Neural crest cell (in vitro differentiated cells): Measurements from ENCODE around the gene SGPP1. TPM values are rescaled to one million over a fixed set of nuclear protein-coding genes. Genes with fewer than 3 reads are reported as not detected.
A peak's percentile ranks its signal among the peaks of the same experiment; 100 is the strongest.

Experiments
- DNase-seq: peaks from one replicate; pipeline ENCODE4 v3.0.0; 2021; ENCODE audit warnings: low read depth, mixed read lengths, low spot score
- H3K27ac Mint-ChIP-seq: one replicate; pipeline ENCODE4 v1.8.0; 2021; ENCODE audit warnings: mild to moderate bottlenecking, mixed read lengths; ENCODE audit not compliant: unreplicated experiment
- H3K27me3 Mint-ChIP-seq: 2 replicates; pipeline ENCODE4 v1.8.0; 2021; ENCODE audit warnings: low read depth, mild to moderate bottlenecking, mixed read lengths
- H3K36me3 Mint-ChIP-seq: 2 replicates; pipeline ENCODE4 v1.8.0; 2021; ENCODE audit warnings: low read depth, mild to moderate bottlenecking, mixed read lengths
- H3K4me1 Mint-ChIP-seq: 2 replicates; pipeline ENCODE4 v1.8.0; 2021; ENCODE audit warnings: mixed read lengths
- H3K4me3 Mint-ChIP-seq: one replicate; pipeline ENCODE4 v1.8.0; 2021; ENCODE audit warnings: mild to moderate bottlenecking, mixed read lengths
- H3K9me3 Mint-ChIP-seq: 2 replicates; pipeline ENCODE4 v1.8.0; 2021; ENCODE audit warnings: mixed read lengths
- CTCF ChIP-seq: fragments of 200-600 bp; sonication (generic); conservative IDR thresholded peaks from 2 replicates; pipeline ENCODE4 v1.5.0; 2021; ENCODE audit warnings: antibody characterized with exemption, mild to moderate bottlenecking
- total RNA-seq: library from RNA; stranded (reverse); gene quantifications from 2 replicates; pipeline ENCODE4 v1.2.1, GENCODE V29; 2021

Gene SGPP1
- total RNA-seq, 1 donor from 2014 or later, result 11.8 TPM

DNA sequence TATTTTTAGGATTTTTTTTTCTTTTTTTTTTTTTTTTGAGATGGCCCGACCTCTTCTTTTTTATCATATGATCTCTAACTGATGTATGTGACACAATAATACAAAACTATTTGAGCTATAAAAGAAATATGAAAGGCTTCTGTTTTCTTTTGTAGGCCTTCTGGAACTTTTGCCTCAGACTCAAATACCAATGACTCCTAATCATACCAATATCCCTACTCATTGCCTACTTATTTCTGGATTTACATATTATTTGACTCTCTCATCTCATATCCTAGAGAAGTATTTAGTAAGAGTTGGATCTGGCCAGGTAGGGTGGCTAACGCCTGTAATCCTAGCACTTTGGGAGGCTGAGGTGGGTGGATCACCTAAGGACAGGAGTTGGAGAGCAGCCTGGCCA lies 73.5 kb downstream of the SGPP1 start:
- H3K9me3 Mint-ChIP-seq, result no peaks in the 10 kb centered on the region
- H3K4me1 Mint-ChIP-seq, result peaks cover 1% of the 10 kb centered on the region
- no peak for TF ChIP-seq CTCF
- DNase-seq, result no peak
- H3K27me3 Mint-ChIP-seq, result no peaks in the 10 kb centered on the region
- H3K4me3 Mint-ChIP-seq, result no peak overlapping the region
- H3K27ac Mint-ChIP-seq, result no peak overlapping the region
- no peaks in the 10 kb centered on the region for H3K36me3 Mint-ChIP-seq

DNA sequence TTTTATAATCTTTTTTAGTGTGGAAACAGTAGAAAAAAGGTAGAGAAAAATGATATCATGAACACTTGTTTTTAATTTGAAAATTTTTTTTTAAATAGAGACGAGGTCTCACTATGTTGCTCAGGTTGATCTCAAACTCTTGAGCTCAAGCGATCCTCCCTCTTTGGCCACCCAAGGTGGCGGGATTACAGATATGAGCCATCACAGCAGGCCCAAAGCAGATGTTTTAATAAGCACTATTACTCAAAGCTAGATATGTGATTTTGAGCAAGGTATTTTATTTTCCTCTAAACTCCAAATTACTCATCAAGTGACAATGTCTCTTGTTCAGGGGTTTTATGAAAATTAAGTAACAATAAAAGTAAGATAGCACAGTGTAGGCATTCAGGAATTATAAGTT lies 75.5 kb downstream of the SGPP1 start:
- no peak for TF ChIP-seq CTCF
- Mint-ChIP-seq H3K27ac (no peak overlapping the region), H3K4me3 (no peak overlapping the region), H3K9me3 (no peaks in the 10 kb centered on the region), H3K36me3 (no peaks in the 10 kb centered on the region), H3K4me1 (no peaks in the 10 kb centered on the region), H3K27me3 (no peaks in the 10 kb centered on the region)
- DNase-seq, result no peak

GRCh38 chr14:63650256-63650952 lies 77.5 kb downstream of the SGPP1 start:
- Mint-ChIP-seq H3K4me3 (no peak overlapping the region), H3K4me1 (no peaks in the 10 kb centered on the region), H3K27me3 (no peaks in the 10 kb centered on the region), H3K36me3 (no peaks in the 10 kb centered on the region), H3K9me3 (no peaks in the 10 kb centered on the region), H3K27ac (peak overlapping the region; percentile 36)
- DNase-seq, result no peak
- TF ChIP-seq CTCF, result no peak

DNA sequence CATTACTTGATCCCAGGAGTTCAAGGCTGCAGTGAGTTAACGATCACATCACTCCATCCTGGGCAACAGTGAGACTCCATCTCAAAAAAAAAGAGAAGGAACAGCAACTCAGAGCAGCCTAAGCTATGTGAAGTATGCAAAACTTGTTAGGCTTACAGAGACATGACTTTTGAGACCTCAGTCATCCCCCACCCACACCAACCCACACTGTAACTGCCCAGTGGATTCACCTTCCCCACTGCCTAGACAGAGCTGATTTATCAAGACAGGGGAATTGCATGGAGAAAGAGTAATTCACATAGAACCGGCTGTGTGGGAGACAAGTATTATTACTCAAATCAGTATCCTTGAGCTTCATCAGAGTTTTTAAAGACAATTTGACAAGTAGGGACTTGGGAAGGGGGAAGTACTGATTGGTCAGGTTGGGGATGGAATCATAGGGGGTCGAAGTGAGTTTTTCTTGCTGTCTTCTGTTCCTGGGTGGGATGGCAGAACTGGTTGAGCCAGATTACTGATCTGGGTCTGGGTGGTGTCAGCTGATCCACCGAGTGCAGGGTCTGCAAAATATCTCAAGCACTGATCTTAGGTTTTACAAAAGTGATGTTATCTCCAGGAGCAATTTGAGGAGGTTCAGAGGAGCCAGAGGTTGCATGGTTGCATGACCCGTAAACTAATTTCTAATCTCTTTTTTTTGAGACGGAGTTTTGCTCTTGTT lies 80.0 kb downstream of the SGPP1 start:
- Mint-ChIP-seq H3K4me3 (no peak overlapping the region), H3K27ac (no peak overlapping the region), H3K4me1 (no peaks in the 10 kb centered on the region), H3K27me3 (no peaks in the 10 kb centered on the region), H3K9me3 (no peaks in the 10 kb centered on the region), H3K36me3 (no peaks in the 10 kb centered on the region)
- TF ChIP-seq CTCF, result no peak
- DNase-seq, result no peak

GRCh38 chr14:63644741-63645140 lies 83.1 kb downstream of the SGPP1 start:
- Mint-ChIP-seq H3K27ac (no peak overlapping the region), H3K9me3 (no peaks in the 10 kb centered on the region), H3K4me1 (peaks cover 11% of the 10 kb centered on the region), H3K27me3 (no peaks in the 10 kb centered on the region), H3K4me3 (no peak overlapping the region), H3K36me3 (no peaks in the 10 kb centered on the region)
- DNase-seq, result no peak
- no peak for TF ChIP-seq CTCF
